ENCODE data around the gene IQCC.

DNA sequence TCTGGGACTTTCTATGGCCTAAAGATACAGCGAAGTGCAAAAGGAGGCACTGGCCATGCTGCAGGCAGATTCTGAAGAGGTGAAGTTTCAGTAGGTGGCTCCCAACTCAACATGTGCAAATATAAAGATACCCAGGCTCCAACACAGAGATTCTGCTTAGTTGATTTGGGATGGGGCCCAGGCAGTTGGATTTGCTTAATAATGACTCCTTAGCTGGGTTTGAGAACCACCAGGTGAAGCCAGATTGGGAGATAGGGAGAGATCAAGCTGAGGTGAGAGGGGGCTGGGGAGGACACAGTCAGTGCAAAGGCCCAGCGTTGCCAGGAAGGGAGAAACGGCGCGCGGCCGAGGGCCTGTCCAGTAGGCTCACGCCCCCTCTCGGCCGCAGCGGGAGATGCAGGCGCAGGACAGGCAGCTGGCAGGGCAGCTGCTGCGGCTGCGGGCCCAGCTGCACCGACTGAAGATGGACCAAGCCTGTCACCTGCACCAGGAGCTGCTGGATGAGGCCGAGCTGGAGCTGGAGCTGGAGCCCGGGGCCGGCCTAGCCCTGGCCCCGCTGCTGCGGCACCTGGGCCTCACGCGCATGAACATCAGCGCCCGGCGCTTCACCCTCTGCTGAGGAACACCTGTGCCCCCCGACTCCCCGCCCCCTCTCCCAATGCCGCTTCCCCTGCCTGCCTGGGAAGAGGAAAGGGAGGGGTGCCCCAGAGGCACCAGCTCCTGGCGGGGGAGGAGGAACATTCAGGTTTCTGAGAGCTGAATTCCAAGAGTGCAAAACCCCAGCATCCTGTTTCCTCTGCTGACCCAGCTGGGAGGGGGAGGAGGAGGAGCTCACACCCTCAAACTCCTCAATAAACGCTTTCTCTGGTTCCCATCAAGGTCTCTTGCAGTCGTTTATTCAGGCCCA lies 42.8 kb downstream of the IQCC start:
- TF ChIP-seq, protein P1, sequence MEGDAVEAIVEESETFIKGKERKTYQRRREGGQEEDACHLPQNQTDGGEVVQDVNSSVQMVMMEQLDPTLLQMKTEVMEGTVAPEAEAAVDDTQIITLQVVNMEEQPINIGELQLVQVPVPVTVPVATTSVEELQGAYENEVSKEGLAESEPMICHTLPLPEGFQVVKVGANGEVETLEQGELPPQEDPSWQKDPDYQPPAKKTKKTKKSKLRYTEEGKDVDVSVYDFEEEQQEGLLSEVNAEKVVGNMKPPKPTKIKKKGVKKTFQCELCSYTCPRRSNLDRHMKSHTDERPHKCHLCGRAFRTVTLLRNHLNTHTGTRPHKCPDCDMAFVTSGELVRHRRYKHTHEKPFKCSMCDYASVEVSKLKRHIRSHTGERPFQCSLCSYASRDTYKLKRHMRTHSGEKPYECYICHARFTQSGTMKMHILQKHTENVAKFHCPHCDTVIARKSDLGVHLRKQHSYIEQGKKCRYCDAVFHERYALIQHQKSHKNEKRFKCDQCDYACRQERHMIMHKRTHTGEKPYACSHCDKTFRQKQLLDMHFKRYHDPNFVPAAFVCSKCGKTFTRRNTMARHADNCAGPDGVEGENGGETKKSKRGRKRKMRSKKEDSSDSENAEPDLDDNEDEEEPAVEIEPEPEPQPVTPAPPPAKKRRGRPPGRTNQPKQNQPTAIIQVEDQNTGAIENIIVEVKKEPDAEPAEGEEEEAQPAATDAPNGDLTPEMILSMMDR (conservative IDR thresholded peaks at IDR 0.05 in 1 of 2, IDR thresholded peaks at IDR 0.05 in 1 of 2; ENCODE audit: low read depth in 1 of 2, low read length in 2 of 2) = peak; percentile 71 to 73
- TF ChIP-seq EZH2 (IDR thresholded peaks at IDR 0.05; ENCODE audit: low read length, missing control alignments) = no peak

Measured in fibroblast of lung (primary cell).